HepG2 (cell line): ENCODE measurements around the gene ATP13A1. TPM values are rescaled to one million over a fixed set of nuclear protein-coding genes. Genes with fewer than 3 reads are reported as not detected.

Experiments
- BRD4 ChIP-seq: sonication (generic); formaldehyde crosslinking; IDR thresholded peaks from 2 replicates; pipeline ENCODE4 v1.4.0; 2020; ENCODE audit warnings: missing genetic modification reagents
- FLYWCH1 ChIP-seq: sonication (generic); formaldehyde crosslinking; IDR thresholded peaks from 2 replicates; pipeline ENCODE4 v1.8.1; 2023; ENCODE audit warnings: mild to moderate bottlenecking, missing genetic modification reagents
- HOXA7 ChIP-seq: sonication (generic); formaldehyde crosslinking; IDR thresholded peaks from 2 replicates; pipeline ENCODE4 v1.8.1; 2022; ENCODE audit warnings: mild to moderate bottlenecking, missing genetic modification reagents, moderate library complexity
- ISX ChIP-seq: sonication (generic); formaldehyde crosslinking; conservative IDR thresholded peaks from 2 replicates; pipeline ENCODE4 v1.5.0; 2020; ENCODE audit warnings: missing genetic modification reagents
- NFIB ChIP-seq: sonication (generic); formaldehyde crosslinking; IDR thresholded peaks from 2 replicates; pipeline ENCODE4 v1.9.0; 2021; ENCODE audit warnings: missing genetic modification reagents, mild to moderate bottlenecking, borderline replicate concordance
- POLR2G ChIP-seq: fragments of 200-400 bp; formaldehyde crosslinking; IDR thresholded peaks from 2 replicates; pipeline ENCODE4 v1.6.1; 2018; ENCODE audit warnings: mild to moderate bottlenecking, low read depth, low read length, moderate library complexity
- RCOR2 ChIP-seq: IDR thresholded peaks from 2 replicates; pipeline ENCODE4 v1.6.1; 2016; ENCODE audit warnings: missing biosample characterization, missing genetic modification reagents
- RFXAP ChIP-seq: sonication (generic); formaldehyde crosslinking; IDR thresholded peaks from 2 replicates; pipeline ENCODE4 v1.4.0; 2020; ENCODE audit warnings: missing genetic modification reagents, borderline replicate concordance
- RNF2 ChIP-seq: fragments of 450-650 bp; conservative IDR thresholded peaks from 2 replicates; pipeline ENCODE4 v1.6.1; 2016; ENCODE audit warnings: low read depth
- SP140L ChIP-seq: sonication (generic); formaldehyde crosslinking; IDR thresholded peaks from 2 replicates; pipeline ENCODE4 v1.4.0; 2020; ENCODE audit warnings: missing genetic modification reagents, borderline replicate concordance
- TAF1 ChIP-seq: sonication (generic); formaldehyde crosslinking; IDR thresholded peaks from 2 replicates; pipeline ENCODE4 v1.4.0; 2020; ENCODE audit warnings: missing genetic modification reagents
- YY1 ChIP-seq: IDR thresholded peaks from 2 replicates; pipeline ENCODE4 v1.6.1; 2011; ENCODE audit warnings: low read length, low read depth, moderate library complexity, mild to moderate bottlenecking; ENCODE audit not compliant: insufficient read depth, insufficient replicate concordance
- ZNF124 ChIP-seq: sonication (generic); formaldehyde crosslinking; IDR thresholded peaks from 2 replicates; pipeline ENCODE4 v1.4.0; 2020; ENCODE audit warnings: missing genetic modification reagents
- ZNF292 ChIP-seq: sonication (generic); formaldehyde crosslinking; IDR thresholded peaks from 2 replicates; pipeline ENCODE4 v1.8.1; 2022; ENCODE audit warnings: mild to moderate bottlenecking, low read depth, missing genetic modification reagents, borderline replicate concordance
- ZNF382 ChIP-seq: sonication (generic); formaldehyde crosslinking; IDR thresholded peaks from 2 replicates; pipeline ENCODE4 v1.5.0; 2020; ENCODE audit warnings: missing genetic modification reagents, mild to moderate bottlenecking, borderline replicate concordance
- ZNF614 ChIP-seq: IDR thresholded peaks from 2 replicates; pipeline ENCODE4 v1.6.1; 2018; ENCODE audit warnings: missing biosample characterization, missing genetic modification reagents, inconsistent platforms, borderline replicate concordance
- ZNF747 ChIP-seq: sonication (generic); formaldehyde crosslinking; IDR thresholded peaks from 2 replicates; pipeline ENCODE4 v1.8.1; 2023; ENCODE audit warnings: missing genetic modification reagents, mild to moderate bottlenecking, borderline replicate concordance
- polyA plus RNA-seq, 8 experiments: library from polyadenylated mRNA; depleted of rRNA in 3 of 8; stranded (reverse) in 7 of 8; unstranded in 1 of 8; fragments of >200 nt; fragmentation: Illumina TruSeq in 4 of 8; extraction: Trizol in 4 of 8; gene quantifications; 2 replicates each; pipeline versions ENCODE4 v1.2.1 to v1.2.3, GENCODE V29; 2011 to 2016; ENCODE audit warnings: low read depth in 4 of 8, missing spikeins in 1 of 8, mixed read lengths in 1 of 8; ENCODE audit not compliant: insufficient read depth in 1 of 8
- total RNA-seq, 5 experiments: library from RNA; depleted of rRNA; stranded (reverse); fragments of >200 nt; fragmentation: Illumina TruSeq; extraction: Trizol; gene quantifications; 2 replicates each; pipeline ENCODE4 v1.2.3, GENCODE V29; 2016; ENCODE audit warnings: low read depth in 1 of 5
- TF ChIP-seq, protein P1 (sequence below): IDR thresholded peaks from 2 replicates; pipeline ENCODE4 v1.6.1; 2012; ENCODE audit warnings: low read length, improper control_type of control experiment
- TF ChIP-seq, protein P2 (sequence below): IDR thresholded peaks from 2 replicates; pipeline ENCODE4 v1.6.1; 2016; ENCODE audit warnings: low read depth, borderline replicate concordance
- TF ChIP-seq, protein P3 (sequence below): sonication (generic); formaldehyde crosslinking; IDR thresholded peaks from 2 replicates; pipeline ENCODE4 v1.9.0; 2021; ENCODE audit warnings: missing genetic modification reagents, mild to moderate bottlenecking, borderline replicate concordance
- TF ChIP-seq, protein P4 (sequence below): sonication (generic); formaldehyde crosslinking; IDR thresholded peaks from 2 replicates; pipeline ENCODE4 v1.8.0; 2022; ENCODE audit warnings: low read depth, missing genetic modification reagents

ATP13A1 gene
- total and polyA plus RNA-seq, 2 of the 13 experiments (the other 11 are each of a cell fraction or from before 2014, with no cell fraction given): 23.2 to 41.7 TPM

DNA sequence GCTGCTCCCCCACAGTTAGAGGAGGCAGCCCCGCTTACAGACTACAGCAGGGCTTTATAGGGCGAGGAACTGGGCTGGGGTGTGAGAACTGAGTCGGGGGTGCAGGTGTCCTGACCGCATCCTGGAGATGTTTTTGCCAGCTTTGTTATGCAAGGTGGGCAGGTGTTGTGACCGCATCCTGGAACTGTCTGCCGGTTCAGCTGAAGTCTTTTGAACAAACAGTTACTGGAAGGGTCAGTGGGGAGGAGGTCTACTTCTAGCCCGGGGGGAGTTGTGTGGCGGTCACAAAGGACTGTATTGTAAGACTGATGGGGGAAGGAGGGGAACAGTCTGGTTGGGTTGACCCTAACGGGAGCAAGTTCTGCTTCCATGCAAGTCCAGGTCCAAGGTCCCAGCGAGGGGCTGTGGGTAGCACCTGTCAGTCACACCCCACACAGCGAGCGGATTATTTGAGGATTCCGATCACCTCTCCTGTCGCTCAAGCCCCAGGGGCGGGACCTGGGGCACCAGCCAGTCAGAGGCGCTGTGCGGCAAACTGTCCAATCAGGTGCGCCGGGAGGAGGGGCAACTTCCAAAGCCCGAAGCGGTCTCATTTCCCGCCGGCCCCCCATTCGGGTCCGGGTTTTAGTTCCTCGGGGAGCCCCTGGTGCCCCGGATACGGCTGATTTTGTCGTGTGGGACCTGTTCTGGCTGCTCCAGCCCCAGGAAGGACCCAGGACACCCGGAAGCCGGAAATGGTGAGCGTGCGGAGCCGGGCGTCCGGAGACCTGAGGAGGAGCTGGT is 4.9 kb upstream of the ATP13A1 start, which contains the start of gene ZNF101 (continued):
- TF ChIP-seq YY1 (peak; percentile 62), ZNF124 (CRISPR knock-in tag) (no peak), ZNF614 (CRISPR knock-in tag) (peak; percentile 41; the same call in 1 of the 2 replicates), SP140L (no peak), HOXA7 (CRISPR knock-in tag) (no peak), FLYWCH1 (CRISPR knock-in tag) (no peak), POLR2G (peak; percentile 87), NFIB (CRISPR knock-in tag) (no peak), RCOR2 (peak; percentile 55; the same call in 1 of the 2 replicates), RFXAP (no peak; the same call in 1 of the 2 replicates), ISX (CRISPR knock-in tag) (no peak), RNF2 (no peak; the same call in 1 of the 2 replicates), ZNF382 (CRISPR knock-in tag) (no peak), ZNF747 (CRISPR knock-in tag) (peak; percentile 11; the same call in 1 of the 2 replicates), TAF1 (CRISPR knock-in tag) (peak; percentile 83), ZNF292 (CRISPR knock-in tag) (peak; percentile 46), BRD4 (peak; percentile 45; the same call in 1 of the 2 replicates)
- TF ChIP-seq, protein P1, sequence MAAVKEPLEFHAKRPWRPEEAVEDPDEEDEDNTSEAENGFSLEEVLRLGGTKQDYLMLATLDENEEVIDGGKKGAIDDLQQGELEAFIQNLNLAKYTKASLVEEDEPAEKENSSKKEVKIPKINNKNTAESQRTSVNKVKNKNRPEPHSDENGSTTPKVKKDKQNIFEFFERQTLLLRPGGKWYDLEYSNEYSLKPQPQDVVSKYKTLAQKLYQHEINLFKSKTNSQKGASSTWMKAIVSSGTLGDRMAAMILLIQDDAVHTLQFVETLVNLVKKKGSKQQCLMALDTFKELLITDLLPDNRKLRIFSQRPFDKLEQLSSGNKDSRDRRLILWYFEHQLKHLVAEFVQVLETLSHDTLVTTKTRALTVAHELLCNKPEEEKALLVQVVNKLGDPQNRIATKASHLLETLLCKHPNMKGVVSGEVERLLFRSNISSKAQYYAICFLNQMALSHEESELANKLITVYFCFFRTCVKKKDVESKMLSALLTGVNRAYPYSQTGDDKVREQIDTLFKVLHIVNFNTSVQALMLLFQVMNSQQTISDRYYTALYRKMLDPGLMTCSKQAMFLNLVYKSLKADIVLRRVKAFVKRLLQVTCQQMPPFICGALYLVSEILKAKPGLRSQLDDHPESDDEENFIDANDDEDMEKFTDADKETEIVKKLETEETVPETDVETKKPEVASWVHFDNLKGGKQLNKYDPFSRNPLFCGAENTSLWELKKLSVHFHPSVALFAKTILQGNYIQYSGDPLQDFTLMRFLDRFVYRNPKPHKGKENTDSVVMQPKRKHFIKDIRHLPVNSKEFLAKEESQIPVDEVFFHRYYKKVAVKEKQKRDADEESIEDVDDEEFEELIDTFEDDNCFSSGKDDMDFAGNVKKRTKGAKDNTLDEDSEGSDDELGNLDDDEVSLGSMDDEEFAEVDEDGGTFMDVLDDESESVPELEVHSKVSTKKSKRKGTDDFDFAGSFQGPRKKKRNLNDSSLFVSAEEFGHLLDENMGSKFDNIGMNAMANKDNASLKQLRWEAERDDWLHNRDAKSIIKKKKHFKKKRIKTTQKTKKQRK: no peak
- TF ChIP-seq, protein P2, sequence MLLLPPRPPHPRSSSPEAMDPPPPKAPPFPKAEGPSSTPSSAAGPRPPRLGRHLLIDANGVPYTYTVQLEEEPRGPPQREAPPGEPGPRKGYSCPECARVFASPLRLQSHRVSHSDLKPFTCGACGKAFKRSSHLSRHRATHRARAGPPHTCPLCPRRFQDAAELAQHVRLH (CRISPR knock-in tag): no peak; the same call in 1 of the 2 replicates
- TF ChIP-seq, protein P3, sequence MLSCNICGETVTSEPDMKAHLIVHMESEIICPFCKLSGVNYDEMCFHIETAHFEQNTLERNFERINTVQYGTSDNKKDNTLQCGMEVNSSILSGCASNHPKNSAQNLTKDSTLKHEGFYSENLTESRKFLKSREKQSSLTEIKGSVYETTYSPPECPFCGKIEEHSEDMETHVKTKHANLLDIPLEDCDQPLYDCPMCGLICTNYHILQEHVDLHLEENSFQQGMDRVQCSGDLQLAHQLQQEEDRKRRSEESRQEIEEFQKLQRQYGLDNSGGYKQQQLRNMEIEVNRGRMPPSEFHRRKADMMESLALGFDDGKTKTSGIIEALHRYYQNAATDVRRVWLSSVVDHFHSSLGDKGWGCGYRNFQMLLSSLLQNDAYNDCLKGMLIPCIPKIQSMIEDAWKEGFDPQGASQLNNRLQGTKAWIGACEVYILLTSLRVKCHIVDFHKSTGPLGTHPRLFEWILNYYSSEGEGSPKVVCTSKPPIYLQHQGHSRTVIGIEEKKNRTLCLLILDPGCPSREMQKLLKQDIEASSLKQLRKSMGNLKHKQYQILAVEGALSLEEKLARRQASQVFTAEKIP (CRISPR knock-in tag): no peak
- TF ChIP-seq, protein P4, sequence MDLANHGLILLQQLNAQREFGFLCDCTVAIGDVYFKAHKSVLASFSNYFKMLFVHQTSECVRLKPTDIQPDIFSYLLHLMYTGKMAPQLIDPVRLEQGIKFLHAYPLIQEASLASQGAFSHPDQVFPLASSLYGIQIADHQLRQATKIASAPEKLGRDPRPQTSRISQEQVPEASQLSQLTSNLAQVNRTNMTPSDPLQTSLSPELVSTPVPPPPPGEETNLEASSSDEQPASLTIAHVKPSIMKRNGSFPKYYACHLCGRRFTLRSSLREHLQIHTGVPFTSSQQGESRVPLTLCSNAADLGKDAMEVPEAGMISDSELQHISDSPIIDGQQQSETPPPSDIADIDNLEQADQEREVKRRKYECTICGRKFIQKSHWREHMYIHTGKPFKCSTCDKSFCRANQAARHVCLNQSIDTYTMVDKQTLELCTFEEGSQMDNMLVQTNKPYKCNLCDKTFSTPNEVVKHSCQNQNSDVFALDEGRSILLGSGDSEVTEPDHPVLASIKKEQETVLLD (CRISPR knock-in tag): peak; percentile 11; the same call in 1 of the 2 replicates
